HK-2 (cell line): ENCODE measurements around the gene GSAP.
"Not testable (repeated sequence)": the region's sequence is repeated elsewhere in the genome, so short reads cannot be mapped to it uniquely, and the experiment has no call there.

Experiments
- DNase-seq: peaks from one replicate; pipeline ENCODE4 v3.0.0-alpha.2; 2018; ENCODE audit not compliant: unreplicated experiment

The GSAP gene

GRCh38 chr7:77288676-77289320 is 127.4 kb downstream of the GSAP start:
- DNase-seq, result no peak

- DNase-seq, result no peak
These were observed 131.5 kb downstream of the GSAP start for GRCh38 chr7:77284616-77285015.

- no peak for DNase-seq
These were observed 132.1 kb downstream of the GSAP start for GRCh38 chr7:77284005-77284404.

- no peak for DNase-seq
These were observed 133.3 kb downstream of the GSAP start for GRCh38 chr7:77282897-77283296.

- no peak for DNase-seq
These were observed 134.2 kb downstream of the GSAP start for GRCh38 chr7:77281780-77282478.

GRCh38 chr7:77276120-77276519 is 140.0 kb downstream of the GSAP start:
- no peak for DNase-seq

- DNase-seq, result not testable (repeated sequence)
These were observed 140.5 kb downstream of the GSAP start for GRCh38 chr7:77275663-77276062.

- DNase-seq, result no peak
These were observed 144.4 kb downstream of the GSAP start for GRCh38 chr7:77271766-77272165.

- no peak for DNase-seq
These were observed 146.1 kb downstream of the GSAP start for GRCh38 chr7:77270094-77270480.

- no peak for DNase-seq
These were observed 146.6 kb downstream of the GSAP start for GRCh38 chr7:77269360-77270093.

GRCh38 chr7:77266291-77266794 is 149.8 kb downstream of the GSAP start:
- DNase-seq, result no peak

GRCh38 chr7:77265666-77266065 is 150.5 kb downstream of the GSAP start:
- DNase-seq, result no peak

GRCh38 chr7:77262316-77262715 is 153.8 kb downstream of the GSAP start:
- DNase-seq, result no peak
